GM18517 (cell line): ENCODE results near the gene ISLR2.
A peak's percentile ranks its signal among the peaks of the same experiment; 100 is the strongest.
"Not testable (repeated sequence)": the region's sequence is repeated elsewhere in the genome, so short reads cannot be mapped to it uniquely, and the experiment has no call there.

ENCODE experiments used
- ATAC-seq: cut with Tn5 transposase; IDR thresholded peaks from one replicate; pipeline ENCODE4 v1.9.1; 2021; ENCODE audit warnings: mild to moderate bottlenecking, moderate library complexity; ENCODE audit not compliant: unreplicated experiment

Gene ISLR2, protein sequence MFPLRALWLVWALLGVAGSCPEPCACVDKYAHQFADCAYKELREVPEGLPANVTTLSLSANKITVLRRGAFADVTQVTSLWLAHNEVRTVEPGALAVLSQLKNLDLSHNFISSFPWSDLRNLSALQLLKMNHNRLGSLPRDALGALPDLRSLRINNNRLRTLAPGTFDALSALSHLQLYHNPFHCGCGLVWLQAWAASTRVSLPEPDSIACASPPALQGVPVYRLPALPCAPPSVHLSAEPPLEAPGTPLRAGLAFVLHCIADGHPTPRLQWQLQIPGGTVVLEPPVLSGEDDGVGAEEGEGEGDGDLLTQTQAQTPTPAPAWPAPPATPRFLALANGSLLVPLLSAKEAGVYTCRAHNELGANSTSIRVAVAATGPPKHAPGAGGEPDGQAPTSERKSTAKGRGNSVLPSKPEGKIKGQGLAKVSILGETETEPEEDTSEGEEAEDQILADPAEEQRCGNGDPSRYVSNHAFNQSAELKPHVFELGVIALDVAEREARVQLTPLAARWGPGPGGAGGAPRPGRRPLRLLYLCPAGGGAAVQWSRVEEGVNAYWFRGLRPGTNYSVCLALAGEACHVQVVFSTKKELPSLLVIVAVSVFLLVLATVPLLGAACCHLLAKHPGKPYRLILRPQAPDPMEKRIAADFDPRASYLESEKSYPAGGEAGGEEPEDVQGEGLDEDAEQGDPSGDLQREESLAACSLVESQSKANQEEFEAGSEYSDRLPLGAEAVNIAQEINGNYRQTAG

DNA sequence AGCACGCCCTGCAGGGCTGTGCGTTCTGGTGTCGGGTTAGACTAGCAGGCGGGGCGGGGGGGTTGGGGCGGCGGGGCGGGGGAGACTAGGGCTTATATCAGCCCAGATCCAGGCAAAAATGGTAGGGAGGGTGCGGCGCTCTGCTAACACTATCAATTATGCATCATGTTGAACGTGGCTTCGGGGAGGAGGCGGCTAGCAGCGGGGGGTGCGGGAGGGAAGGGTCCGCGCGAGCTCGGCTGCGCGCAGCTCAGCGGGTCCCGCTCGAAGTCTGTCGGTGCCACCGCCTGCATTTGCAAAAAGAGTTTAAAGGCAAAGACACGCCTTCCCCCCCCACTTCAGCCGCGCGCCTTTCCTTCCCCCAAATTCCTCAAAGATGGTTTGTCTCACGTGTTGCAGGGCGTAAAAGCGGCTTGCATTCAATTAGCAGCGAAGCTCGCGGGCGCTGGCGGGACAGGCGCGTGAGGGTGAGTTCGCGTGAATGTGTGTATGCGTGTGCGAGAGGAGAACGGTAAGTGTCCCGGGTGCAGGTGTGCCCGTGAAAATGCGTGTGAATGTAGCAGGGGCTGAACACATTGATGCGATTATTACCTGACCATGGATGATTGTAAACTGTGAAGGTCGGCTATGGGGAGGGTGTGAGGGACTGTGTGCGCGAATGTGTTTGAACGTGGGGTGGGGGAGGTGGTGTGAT, at the start of gene ISLR2:
Gene ISLR2, plus strand, starts transcription at position 432 of the 694 bp plus-strand sequence. CDS start 2,169 bp downstream, outside the sequence.
- ATAC-seq = no peak

DNA sequence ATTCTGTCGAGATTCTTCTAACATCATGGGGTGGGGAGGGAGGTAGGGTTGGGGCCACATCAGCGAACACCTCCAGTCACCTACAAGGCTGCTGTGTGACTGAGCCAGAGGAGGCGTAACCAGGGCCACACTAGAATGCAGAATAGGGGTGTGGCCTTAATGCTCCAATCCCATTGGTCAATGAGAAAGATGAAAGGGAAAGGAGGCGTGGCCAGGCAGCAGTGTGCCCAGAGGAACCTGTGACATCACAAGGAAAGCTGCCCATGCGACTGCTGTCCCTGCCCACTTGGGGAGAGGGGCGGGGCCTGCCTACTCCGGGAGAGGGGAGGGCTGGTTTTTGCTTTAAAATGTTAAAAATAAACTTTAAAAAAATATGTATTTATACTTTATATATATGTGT, 47.9 kb upstream of the ISLR2 start, which contains the start of gene GOLGA6A:
Gene GOLGA6A, minus strand, starts transcription at position 101 of the 400 bp plus-strand sequence. Its CDS starts 41 bp downstream, at position 60.
- not testable (repeated sequence) for ATAC-seq

DNA sequence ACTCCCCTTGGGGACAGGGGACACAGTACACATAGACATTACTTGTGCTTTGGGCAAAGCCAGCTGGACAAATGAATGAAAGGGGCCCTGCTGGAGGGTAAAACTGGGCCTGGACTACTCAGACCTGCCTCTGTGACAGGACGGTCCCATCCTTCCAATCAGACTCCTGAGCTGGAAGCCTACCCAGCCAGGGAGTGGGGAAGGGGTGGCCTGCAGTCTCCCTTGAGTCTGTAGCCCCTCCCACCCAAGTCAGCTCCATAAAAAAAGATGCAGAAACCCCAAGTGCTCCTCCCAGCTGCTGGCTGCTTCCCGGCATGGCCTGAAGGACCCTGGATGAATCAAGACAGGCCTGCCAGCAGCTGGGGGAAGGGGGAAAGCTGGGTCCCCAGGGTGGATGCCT, 35.8 kb upstream of the ISLR2 start:
- ATAC-seq = not testable (repeated sequence)

DNA sequence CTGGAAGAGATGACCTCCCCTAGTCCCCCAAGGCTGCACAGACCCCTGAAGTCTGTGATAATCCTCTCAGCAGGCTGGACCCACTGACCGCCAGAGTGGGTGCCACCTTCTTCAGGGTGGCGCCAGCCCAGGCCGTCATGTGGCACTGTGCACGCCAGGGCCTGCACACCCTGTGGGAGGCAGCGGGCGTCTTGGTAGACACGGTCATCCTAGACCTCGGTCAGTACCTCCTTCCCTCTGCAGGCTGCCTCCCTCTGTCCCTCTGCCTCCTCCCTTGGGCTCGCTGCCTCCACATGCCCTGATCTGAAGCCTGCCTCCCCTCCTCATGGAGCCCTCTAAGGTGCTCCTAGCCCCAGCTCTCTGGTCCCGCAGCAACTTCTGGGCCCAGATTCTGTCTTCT, 34.8 kb upstream of the ISLR2 start:
- not testable (repeated sequence) for ATAC-seq

DNA sequence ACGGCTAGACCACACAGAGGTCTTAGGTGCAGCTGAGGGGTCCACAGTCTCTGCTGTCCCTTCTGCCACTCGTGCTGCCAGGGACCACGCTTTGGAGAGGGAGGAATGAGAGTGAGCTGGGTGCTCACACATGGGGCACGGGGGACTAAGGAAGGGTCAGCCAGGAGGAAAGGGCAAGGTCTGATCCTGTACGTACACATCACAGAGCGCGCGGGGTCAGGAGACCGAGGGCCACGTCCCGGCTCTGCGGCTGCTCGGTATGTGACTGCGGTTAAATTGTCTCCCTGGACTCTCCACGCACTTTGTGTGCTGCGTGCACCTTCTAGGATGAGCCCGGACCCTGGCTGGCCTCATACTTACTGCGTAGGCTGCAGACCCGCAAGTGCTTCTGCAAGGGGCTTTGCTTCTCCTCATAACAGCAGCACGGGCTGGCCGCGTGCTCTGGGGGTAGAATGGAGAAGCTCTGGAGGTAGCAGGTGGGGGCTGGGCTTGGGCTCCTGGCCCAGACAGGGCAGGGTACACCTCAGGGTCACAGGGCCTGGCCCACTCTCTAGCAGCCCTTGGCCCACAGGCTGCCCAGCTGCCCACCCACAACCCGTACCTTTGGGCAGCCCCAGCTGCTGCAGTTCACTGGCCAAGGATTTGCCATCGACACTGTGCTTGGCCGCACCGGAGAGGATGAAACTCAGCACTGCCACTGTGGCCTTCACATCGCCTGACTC, 33.5 kb upstream of the ISLR2 start:
- ATAC-seq = not testable (repeated sequence)

DNA sequence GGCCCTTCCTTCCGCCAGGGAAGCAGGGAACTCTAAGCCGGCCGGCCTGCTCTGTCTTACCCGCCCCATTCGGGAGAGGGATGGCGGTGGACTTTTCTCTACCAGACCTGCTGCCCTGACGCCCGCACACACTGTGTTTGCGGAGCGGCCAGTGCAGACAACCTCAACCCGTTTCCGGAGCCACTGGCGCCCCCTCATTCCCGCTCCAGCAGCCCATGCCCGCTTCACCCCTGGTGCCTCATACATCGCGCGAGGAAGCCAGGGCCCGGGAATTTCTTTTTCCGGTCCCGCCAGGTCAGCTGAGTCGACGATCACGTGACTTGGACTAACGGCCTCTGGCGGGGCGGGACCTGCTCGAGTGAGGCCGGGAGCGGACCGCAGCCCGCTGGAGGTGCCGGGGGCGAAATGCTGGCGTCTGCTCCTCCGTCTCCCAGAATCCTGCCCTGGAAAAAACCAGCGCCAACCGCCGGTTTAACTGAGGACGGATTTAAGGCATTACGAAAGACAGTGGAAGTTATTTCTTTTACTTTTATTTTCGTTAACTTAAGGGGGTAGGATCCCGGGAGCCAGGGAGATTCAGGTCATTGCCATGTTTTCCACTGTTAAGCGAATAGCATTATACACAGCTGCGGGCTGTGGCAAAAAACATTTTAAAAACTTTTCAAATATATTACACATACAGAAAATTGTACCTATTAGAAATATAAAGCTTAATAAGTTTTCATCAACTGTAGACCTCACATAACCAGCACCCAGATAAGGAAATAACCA, 30.2 kb upstream of the ISLR2 start:
- peak; percentile 79 for ATAC-seq

DNA sequence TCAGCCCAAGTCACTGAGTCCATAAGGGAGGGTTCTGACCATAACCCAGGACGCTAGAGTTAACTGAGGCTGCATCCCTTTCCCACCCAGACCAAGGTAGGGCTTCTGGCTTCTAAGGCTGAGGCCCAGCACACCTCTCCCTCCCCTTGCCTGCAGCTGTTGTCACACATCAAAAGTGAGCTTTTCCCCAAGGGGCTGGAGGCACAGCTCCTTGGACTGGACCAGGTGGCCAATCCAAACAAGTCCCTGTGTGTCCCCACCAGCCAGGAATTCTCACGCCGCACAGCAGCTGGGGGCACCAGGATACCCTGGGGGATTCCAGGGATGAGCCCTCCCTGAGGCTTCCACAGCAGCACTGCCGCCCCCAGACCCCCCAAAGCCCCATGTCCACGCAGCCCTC, 22.3 kb upstream of the ISLR2 start:
- ATAC-seq = no peak

DNA sequence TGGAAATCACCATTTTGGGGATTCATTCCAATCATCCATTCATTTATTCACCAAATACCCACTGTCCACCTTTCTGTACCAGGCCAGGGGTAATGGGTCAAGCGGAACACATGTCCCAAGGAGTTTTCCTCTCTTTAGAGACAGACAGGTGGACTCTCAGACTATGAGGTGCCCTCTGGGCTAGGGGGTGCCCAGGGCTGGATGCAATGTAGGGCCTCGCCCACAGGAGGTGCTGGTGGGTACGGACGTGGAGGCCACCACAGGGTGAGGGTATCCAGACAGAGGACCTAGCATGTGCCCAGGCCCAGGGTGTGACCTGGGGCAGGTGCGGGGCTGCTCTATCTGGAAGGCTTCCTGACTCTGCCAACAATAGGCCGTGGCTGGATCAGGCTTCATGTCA, 21.8 kb upstream of the ISLR2 start:
- ATAC-seq = not testable (repeated sequence)

DNA sequence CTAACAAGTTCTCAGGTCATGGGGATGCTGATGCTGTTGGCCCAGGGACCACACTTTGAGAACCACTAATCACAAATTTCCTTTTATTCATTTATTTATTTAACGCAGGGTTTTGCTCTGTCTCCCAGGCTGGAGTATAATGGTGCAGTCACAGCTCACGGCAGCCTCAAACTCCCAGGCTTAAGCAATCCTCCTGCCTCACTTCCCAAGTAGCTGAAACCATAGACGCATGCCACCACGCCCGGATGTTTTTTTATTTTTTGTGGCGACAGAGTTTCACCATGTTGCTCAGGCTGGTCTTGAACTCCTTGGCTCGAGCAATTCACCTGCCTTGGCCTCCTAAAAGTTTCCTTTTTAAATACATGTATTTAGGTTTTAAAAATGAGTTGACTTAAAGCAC, 20.7 kb upstream of the ISLR2 start:
- ATAC-seq = no peak

DNA sequence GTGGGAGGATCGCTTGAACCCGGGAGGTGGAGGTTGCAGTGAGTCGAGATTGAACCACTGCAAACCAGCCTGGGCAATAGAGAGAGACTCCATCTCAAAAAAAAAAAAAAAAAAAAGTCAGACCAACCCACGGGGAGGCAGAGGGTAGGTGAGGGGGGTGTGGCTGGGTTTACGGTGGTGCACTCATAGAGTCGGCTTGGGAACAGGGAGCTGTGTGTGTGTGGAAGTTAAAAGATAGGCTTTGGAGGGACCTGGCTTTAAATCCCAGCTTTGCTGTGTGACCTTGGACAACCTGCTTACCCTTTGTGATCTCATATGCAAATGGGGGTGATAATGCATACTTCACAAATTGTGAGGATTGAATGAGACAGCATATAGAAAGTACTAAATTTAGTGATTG, 10.0 kb upstream of the ISLR2 start:
- ATAC-seq = no peak

DNA sequence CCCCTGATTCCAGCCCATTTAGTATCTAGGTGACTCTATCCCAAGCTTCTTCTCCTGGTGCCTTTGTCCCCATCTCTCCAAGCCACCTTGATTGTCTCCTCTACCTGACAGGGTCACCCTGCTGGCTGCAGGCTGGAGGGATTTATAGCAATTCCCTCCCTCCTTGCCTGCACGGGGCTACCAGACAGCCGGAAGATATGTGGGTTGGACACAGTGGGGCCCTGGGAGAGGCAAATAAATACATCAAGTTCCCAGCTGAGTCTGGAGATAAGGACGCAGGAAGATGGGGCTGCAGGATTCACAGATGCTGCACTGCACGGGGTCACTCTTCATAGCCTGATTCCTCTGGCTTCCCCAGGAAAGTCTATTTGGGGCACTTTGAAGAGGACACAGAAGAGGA, 9.3 kb upstream of the ISLR2 start:
- ATAC-seq = no peak

DNA sequence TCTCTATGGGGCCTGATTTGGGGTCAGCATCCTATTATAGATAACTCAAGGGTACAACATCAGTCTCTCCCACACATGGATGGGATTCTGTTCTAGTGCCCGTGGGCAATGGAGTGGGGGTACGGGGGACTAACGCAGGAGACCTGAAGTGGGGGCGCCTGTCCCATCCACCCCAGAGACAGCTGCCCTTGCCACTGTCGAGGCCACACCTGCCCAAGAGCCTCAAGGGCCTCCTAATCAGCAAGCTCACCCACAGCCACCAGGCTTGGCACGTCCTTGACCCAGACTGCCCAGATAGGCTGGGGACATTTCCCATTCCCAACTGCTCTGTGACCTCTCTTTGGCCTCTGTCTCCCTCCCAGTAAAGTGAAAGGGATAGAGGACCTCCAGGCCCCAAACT, 8.5 kb upstream of the ISLR2 start:
- ATAC-seq = no peak

DNA sequence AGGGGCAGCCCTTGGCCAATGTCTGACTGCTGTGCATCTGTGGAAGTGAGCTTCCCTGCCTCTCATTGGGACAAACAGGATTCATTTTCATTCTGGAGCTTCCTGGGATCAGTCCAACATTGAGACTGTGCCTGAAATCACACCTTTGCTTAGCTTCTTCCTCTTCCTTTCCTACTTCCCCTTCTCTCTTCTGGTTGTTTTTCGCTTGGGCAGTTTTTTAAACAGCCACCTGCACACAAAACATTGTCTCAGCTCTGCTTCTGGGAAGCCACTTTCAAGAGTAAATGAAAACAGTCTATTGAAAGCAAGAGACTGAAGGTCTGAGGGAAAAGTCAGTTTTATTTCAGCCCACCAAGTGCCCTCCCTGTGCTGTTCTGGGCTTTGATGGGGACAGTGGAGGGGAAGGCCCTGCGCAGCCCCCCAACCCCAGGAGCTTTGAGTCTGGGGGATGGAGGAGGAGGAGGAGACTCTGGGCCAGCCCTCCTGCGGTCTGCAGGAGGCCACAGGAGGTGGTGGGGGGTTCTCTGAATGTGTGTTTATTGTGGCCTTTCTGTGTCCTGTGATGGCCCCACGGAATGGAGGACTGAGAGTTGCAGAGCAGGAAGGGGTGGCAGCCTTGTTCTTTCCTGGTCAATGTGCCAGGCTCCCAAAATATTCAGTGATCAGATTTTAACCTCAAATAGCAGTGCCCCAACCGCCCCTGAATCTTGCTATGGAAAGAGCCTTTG, 7.8 kb upstream of the ISLR2 start:
- ATAC-seq = no peak

DNA sequence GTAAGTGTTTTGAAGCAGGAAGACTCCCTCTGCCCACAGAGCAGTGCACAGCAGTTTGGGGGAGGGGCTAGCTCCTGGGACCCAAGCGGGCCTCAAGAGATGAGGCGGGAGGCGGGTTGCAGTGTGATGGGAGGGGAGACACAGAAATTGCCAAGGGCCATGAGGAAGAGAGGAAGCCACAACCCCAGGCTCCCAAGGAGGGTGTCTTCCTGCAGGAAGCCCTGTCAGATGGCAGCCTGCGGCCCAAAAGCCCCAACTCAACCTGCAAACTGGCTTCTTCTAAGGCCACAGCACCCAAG, 7.3 kb upstream of the ISLR2 start:
- ATAC-seq = no peak

DNA sequence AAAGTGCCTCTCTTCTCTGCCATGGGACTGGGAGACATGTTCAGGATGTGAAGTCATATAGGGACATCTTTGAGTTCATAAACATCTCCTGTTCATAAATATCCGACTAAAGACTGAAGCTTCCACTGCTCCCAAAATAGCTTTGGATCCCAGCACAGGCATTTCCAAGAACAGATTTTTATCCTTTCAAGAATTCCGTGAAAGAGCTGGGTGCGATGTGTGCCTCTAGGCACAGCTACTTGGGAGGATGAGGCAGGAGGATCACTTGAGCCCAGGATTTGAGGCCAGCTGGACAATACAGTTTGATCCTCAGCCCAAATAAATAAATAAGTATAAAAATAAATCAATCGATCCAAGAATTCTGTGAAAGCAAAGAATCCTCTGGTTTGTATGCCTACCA, 6.7 kb upstream of the ISLR2 start:
- no peak for ATAC-seq

DNA sequence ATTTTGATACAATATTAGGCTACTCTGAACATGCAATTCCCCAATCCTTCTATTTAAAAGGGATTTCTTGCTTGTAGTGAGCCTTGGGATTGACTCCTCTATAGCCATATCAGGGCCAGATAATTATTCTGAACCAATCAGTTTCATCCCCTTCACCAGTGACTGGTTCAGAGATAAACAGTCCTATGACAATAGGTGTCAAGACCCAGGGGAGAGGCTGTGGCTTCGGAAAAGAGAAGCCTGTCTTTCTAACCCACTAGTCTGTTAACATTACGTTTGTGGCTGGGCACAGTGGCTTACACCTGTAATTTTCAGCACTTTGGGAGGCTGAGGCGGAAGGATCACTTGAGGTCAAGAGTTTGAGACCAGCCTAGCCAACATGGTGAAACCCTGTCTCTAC, 6.2 kb upstream of the ISLR2 start:
- ATAC-seq = no peak

DNA sequence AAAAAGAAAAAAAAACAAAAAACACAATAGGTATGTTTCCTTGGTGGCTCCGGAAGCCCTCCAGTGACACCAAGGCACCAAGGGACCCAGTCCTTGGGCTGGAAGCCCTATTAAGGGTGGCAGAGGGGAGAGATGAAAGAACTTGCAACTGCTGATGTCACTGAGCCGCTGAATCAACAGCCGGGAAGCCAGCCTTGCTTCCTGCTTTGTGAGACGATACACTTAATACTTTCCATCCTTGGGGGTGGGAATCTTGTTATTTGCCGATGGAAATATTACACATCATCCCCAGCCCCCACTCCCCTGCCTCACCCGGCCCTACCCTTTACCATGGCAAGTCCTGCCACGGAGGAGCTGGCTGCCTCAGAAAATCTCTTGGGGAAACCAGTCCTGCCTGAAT, 5.6 kb upstream of the ISLR2 start:
- no peak for ATAC-seq

DNA sequence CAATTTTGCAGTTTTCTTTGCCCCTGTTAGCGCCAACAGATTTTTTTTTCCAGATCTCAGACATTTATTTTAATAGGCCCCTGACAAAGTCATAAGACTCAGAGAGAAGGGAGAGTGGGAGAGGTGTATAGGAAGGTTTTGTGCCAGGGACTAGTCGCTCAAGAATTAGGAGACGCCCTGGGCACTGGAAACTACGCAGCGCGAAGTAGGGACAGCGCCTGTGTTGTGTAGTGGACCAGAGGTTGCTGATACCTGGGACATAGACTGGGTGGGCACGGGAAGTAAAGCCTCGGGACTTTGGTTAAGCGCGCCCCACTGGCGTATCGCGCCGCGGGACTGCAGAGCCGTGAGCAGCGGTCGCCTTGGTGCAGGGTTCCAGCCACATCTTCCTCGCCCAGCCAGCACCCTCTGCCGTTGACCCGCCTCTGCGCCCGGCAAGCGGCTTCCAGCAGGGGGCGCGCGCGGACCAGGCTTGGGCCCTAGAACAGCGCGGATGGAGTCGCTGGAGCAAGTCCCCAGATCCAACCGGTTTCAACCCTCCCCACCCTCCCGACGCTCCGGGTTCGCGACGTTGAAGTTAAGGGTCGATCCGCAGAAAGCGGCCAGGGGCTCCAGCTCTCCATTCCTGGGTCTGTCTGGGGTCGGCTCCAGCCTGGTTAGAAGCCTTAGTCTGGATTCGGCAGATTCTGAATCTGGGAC, 3.0 kb upstream of the ISLR2 start:
- no peak for ATAC-seq
